HepG2 (cell line): ENCODE results near the gene CD7. TPM values are rescaled to one million over a fixed set of nuclear protein-coding genes. Genes with fewer than 3 reads are reported as not detected.

Experiments used
- AGO2 ChIP-seq: fragments of 200-400 bp; formaldehyde crosslinking; optimal IDR thresholded peaks from 2 replicates; pipeline ENCODE3; 2017; ENCODE audit warnings: mild to moderate bottlenecking, low read depth, low read length, moderate library complexity
- FOSL2 ChIP-seq: sonication (generic); formaldehyde crosslinking; IDR thresholded peaks from 2 replicates; pipeline ENCODE4 v1.4.0; 2020; ENCODE audit warnings: missing genetic modification reagents
- HIC2 ChIP-seq: sonication (generic); formaldehyde crosslinking; IDR thresholded peaks from 2 replicates; pipeline ENCODE4 v1.9.0; 2022; ENCODE audit warnings: low read depth, missing genetic modification reagents
- HMGXB4 ChIP-seq, 2 experiments: sonication (generic) in 1 of 2; formaldehyde crosslinking in 1 of 2; IDR thresholded peaks; 2 replicates each; pipeline versions ENCODE4 v1.4.0 to v1.6.1; 2018 to 2020; ENCODE audit warnings: missing genetic modification reagents in 2 of 2, borderline replicate concordance in 1 of 2, low read depth in 1 of 2, mild to moderate bottlenecking in 1 of 2, missing biosample characterization in 1 of 2
- HOXD1 ChIP-seq: sonication (generic); formaldehyde crosslinking; IDR thresholded peaks from 2 replicates; pipeline ENCODE4 v1.5.0; 2020; ENCODE audit warnings: missing genetic modification reagents
- MXD3 ChIP-seq: IDR thresholded peaks from 2 replicates; pipeline ENCODE4 v1.6.1; 2016; ENCODE audit warnings: mild to moderate bottlenecking, missing biosample characterization, missing genetic modification reagents
- NR2F6 ChIP-seq, 2 experiments: IDR thresholded peaks; 2 replicates each; pipeline ENCODE4 v1.6.1; 2016; ENCODE audit warnings: antibody characterized with exemption in 1 of 2, mild to moderate bottlenecking in 1 of 2
- PRDM10 ChIP-seq: sonication (generic); formaldehyde crosslinking; IDR thresholded peaks from 2 replicates; pipeline ENCODE4 v1.4.0; 2020; ENCODE audit warnings: low read depth, missing genetic modification reagents
- RBM39 ChIP-seq: fragments of 200-400 bp; formaldehyde crosslinking; IDR thresholded peaks from one replicate; pipeline ENCODE4 v1.6.1; 2018; ENCODE audit warnings: antibody characterized with exemption, mild to moderate bottlenecking, low read depth, low read length; ENCODE audit not compliant: poor library complexity, severe bottlenecking
- SATB2 ChIP-seq: sonication (generic); formaldehyde crosslinking; IDR thresholded peaks from 2 replicates; pipeline ENCODE4 v1.5.0; 2020; ENCODE audit warnings: missing genetic modification reagents
- SOX13 ChIP-seq, 3 experiments: fragments of 450-650 bp in 1 of 3; sonication (generic) in 1 of 3; formaldehyde crosslinking in 1 of 3; IDR thresholded peaks in 2 of 3; conservative IDR thresholded peaks in 1 of 3; 2 replicates each; pipeline versions ENCODE4 v1.5.0 to v1.6.1; 2016 to 2020; ENCODE audit warnings: antibody characterized with exemption in 1 of 3, mild to moderate bottlenecking in 1 of 3, missing compliant biosample characterization in 1 of 3, missing genetic modification reagents in 1 of 3, moderate library complexity in 1 of 3
- SRSF1 ChIP-seq: fragments of 200-400 bp; formaldehyde crosslinking; optimal IDR thresholded peaks from 2 replicates; pipeline ENCODE3; 2017; ENCODE audit warnings: mild to moderate bottlenecking, low read depth, low read length, moderate library complexity
- ZBTB26 ChIP-seq: IDR thresholded peaks from 2 replicates; pipeline ENCODE4 v1.6.1; 2016; ENCODE audit warnings: missing compliant biosample characterization, missing genetic modification reagents, borderline replicate concordance
- ZNF225 ChIP-seq: sonication (generic); formaldehyde crosslinking; IDR thresholded peaks from 2 replicates; pipeline ENCODE4 v1.4.0; 2020; ENCODE audit warnings: mild to moderate bottlenecking, missing genetic modification reagents
- ZNF350 ChIP-seq: sonication (generic); formaldehyde crosslinking; IDR thresholded peaks from 2 replicates; pipeline ENCODE4 v1.4.0; 2020; ENCODE audit warnings: mild to moderate bottlenecking, low read depth, missing genetic modification reagents, borderline replicate concordance
- ZNF468 ChIP-seq: sonication (generic); formaldehyde crosslinking; IDR thresholded peaks from 2 replicates; pipeline ENCODE4 v1.8.0; 2022; ENCODE audit warnings: mild to moderate bottlenecking, moderate library complexity, missing genetic modification reagents
- ZNF766 ChIP-seq: sonication (generic); formaldehyde crosslinking; IDR thresholded peaks from 2 replicates; pipeline ENCODE4 v1.5.0; 2020; ENCODE audit warnings: missing genetic modification reagents, borderline replicate concordance
- ZNF768 ChIP-seq: sonication (generic); formaldehyde crosslinking; IDR thresholded peaks from 2 replicates; pipeline ENCODE4 v1.4.0; 2020; ENCODE audit warnings: missing genetic modification reagents
- polyA plus RNA-seq, 8 experiments: library from polyadenylated mRNA; depleted of rRNA in 3 of 8; stranded (reverse) in 7 of 8; unstranded in 1 of 8; fragments of >200 nt; fragmentation: Illumina TruSeq in 4 of 8; extraction: Trizol in 4 of 8; gene quantifications; 2 replicates each; pipeline versions ENCODE4 v1.2.1 to v1.2.3, GENCODE V29; 2011 to 2016; ENCODE audit warnings: low read depth in 4 of 8, missing spikeins in 1 of 8, mixed read lengths in 1 of 8; ENCODE audit not compliant: insufficient read depth in 1 of 8
- total RNA-seq, 5 experiments: library from RNA; depleted of rRNA; stranded (reverse); fragments of >200 nt; fragmentation: Illumina TruSeq; extraction: Trizol; gene quantifications; 2 replicates each; pipeline ENCODE4 v1.2.3, GENCODE V29; 2016; ENCODE audit warnings: low read depth in 1 of 5

CD7 gene
- total and polyA plus RNA-seq, 2 of the 13 experiments (the other 11 are each of a cell fraction or from before 2014, with no cell fraction given) = 67.6 to 76.4 TPM

- TF ChIP-seq HMGXB4 (CRISPR knock-in tag; IDR thresholded peaks at IDR 0.05; ENCODE audit: borderline replicate concordance in 1 of 2, low read depth in 1 of 2) (peak in 1 of 2 experiments; percentile 44; a peak in 1 of 4 replicates), ZNF768 (CRISPR knock-in tag) (peak; percentile 57; the same call in 1 of the 2 replicates), FOSL2 (CRISPR knock-in tag) (peak; percentile 93), PRDM10 (CRISPR knock-in tag) (0 out of 2 replicates have a peak, but pooled peaks have one; percentile 15), SRSF1 (peak; percentile 77), ZNF225 (CRISPR knock-in tag) (peak; percentile 64), RBM39 (peak; percentile 26), MXD3 (0 out of 2 replicates have a peak, but pooled peaks have one; percentile 31), SATB2 (CRISPR knock-in tag) (0 out of 2 replicates have a peak, but pooled peaks have one; percentile 42), NR2F6 (IDR thresholded peaks at IDR 0.05) (peak; percentile 37), NR2F6 (CRISPR knock-in tag; IDR thresholded peaks at IDR 0.05) (no peak), ZNF766 (CRISPR knock-in tag) (0 out of 2 replicates have a peak, but pooled peaks have one; percentile 51), HIC2 (CRISPR knock-in tag) (peak; percentile 80), SOX13 (IDR thresholded peaks at IDR 0.05) (no peak), SOX13 (CRISPR knock-in tag; conservative IDR thresholded peaks at IDR 0.05 in 1 of 2, IDR thresholded peaks at IDR 0.05 in 1 of 2) (peak in 1 of 2 experiments; percentile 32; a peak in 1 of 4 replicates), ZNF350 (peak; percentile 64), ZBTB26 (CRISPR knock-in tag) (no peak), ZNF468 (no peak), AGO2 (peak; percentile 74), HOXD1 (CRISPR knock-in tag) (no peak)
Observed at GRCh38 chr17:82338858-82339633, 21.6 kb upstream of the CD7 start (continued).
